Measurements from ENCODE around the gene EHBP1.

EHBP1 gene

GRCh38 chr2:62996534-62997186 lies 291.1 kb downstream of the EHBP1 start:
- no peak for TF ChIP-seq CTCF (IDR thresholded peaks at IDR 0.05; ENCODE audit: insufficient read depth, low read depth, low read length, missing control alignments)
- no peak overlapping the region for H3K4me3 ChIP-seq (ENCODE audit: low read length)

DNA sequence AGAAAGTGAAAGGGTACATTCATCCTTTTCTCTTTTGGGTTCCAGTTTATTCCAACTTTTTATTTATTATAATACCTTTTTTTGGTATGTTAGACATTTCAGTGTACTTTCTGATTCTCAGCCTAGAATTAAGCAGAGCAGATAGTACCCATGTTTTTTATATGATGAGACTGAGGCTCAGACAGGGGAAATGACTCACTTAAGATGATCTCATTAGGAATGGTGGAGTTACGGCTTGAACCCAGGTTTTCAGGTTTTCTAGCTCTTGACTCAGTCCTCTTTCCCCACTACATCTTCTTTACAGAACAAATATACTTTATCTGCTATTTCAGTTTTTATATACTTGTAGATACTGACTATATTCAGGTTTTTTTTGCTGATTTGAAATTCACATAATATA lies 293.4 kb downstream of the EHBP1 start:
- no peak overlapping the region for H3K4me3 ChIP-seq (ENCODE audit: low read length)
- peak; percentile 83 for DNase-seq (ENCODE audit: low read depth)
- no peak for TF ChIP-seq CTCF (IDR thresholded peaks at IDR 0.05; ENCODE audit: insufficient read depth, low read depth, low read length, missing control alignments)

More at GRCh38 chr2:62996534-62997186, 291.1 kb downstream of the EHBP1 start:
- DNase-seq (ENCODE audit: low read depth) = no peak

- DNase-seq (ENCODE audit: low read depth) = peak; percentile 87
- no peak for TF ChIP-seq CTCF (IDR thresholded peaks at IDR 0.05; ENCODE audit: insufficient read depth, low read depth, low read length, missing control alignments)
- H3K4me3 ChIP-seq (ENCODE audit: low read length) = no peak overlapping the region
Observed at GRCh38 chr2:62999905-63000304, 294.4 kb downstream of the EHBP1 start.

DNA sequence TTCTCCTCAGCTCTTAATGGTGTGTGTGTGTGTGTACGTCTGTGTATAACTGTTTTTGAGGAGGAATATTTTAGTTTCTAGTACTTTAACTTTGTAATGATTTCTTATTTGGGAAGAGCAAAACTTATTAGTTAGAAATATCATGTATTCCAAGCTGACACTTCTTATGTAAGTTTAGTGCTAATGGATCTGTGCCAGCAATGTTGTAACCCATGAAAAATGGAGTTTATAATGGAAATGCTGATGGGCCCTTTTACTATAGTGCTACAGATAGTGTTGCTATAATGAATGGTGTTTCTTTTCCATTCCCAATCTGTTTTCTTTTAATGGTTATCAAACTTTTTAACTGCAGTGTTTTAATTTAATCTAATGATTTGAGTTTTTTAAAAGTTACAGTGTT lies 295.3 kb downstream of the EHBP1 start:
- no peak overlapping the region for H3K4me3 ChIP-seq (ENCODE audit: low read length)
- DNase-seq (ENCODE audit: low read depth) = peak; percentile 17
- no peak for TF ChIP-seq CTCF (IDR thresholded peaks at IDR 0.05; ENCODE audit: insufficient read depth, low read depth, low read length, missing control alignments)

DNA sequence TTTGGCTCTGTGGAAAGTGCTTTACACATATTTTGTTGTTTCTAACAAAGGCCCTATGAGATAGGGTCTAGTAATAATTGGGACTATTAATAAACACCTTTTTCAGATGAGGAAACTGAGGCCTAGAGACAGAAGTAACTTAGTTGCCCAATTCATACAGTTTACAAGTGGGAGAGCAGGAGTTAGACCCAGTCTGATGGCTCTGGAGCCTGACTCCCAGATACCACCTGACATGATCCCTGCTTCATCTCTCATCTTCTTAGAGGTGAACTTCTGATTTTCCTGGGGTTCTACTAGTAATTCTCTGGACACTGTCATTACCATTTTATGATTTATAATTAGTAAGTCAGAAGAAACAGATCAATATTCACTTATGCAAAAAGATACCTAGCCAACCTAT lies 296.1 kb downstream of the EHBP1 start:
- TF ChIP-seq CTCF (IDR thresholded peaks at IDR 0.05; ENCODE audit: insufficient read depth, low read depth, low read length, missing control alignments) = no peak
- H3K4me3 ChIP-seq (ENCODE audit: low read length) = no peak overlapping the region
- no peak for DNase-seq (ENCODE audit: low read depth)

GRCh38 chr2:63003351-63003750 lies 297.8 kb downstream of the EHBP1 start:
- DNase-seq (ENCODE audit: low read depth) = no peak
- no peak for TF ChIP-seq CTCF (IDR thresholded peaks at IDR 0.05; ENCODE audit: insufficient read depth, low read depth, low read length, missing control alignments)
- no peak overlapping the region for H3K4me3 ChIP-seq (ENCODE audit: low read length)

DNA sequence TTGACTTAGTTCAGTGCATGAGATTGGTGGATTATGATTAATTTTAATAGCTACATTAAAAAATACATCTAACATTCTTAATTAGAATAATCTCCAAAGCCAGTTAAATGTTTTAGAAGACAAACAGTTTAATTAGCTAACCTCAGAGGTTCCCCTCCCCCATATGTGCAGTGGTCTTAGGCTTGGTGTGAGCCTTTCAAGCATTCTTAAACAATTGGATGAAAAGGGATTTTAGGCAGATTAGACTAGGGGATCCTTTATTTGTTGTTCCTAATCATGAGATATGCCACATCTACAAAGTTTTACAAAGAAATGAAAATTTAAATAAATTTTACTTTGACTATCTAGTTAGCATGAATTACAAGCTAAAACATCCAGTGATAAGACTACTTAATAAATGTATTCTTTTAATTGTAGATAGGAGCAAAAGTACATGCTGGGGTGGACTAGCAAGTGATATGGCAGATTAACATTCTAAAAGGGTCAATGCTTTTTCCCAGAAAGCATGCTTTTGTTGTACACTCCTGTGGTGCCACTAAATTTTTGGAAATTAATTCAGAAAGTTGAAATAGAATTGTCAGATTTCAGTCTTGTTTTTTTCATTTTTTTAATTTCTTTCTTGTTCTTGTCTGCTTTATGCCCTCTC lies 302.4 kb downstream of the EHBP1 start:
- TF ChIP-seq CTCF (IDR thresholded peaks at IDR 0.05; ENCODE audit: insufficient read depth, low read depth, low read length, missing control alignments) = no peak
- H3K4me3 ChIP-seq (ENCODE audit: low read length) = no peak overlapping the region
- no peak for DNase-seq (ENCODE audit: low read depth)
